Liver (tissue), 3 donors: Measurements from ENCODE around the gene RHEB.

Source experiments
- ATF3 ChIP-seq: IDR thresholded peaks from 2 replicates; pipeline ENCODE4 v1.6.1; 2016; ENCODE audit warnings: antibody characterized with exemption
- CTCF ChIP-seq: fragments of 150-350 bp; IDR thresholded peaks from 2 replicates; pipeline ENCODE4 v1.5.1; 2017; ENCODE audit warnings: improper control_type of control experiment, low read depth, low read length; ENCODE audit not compliant: missing input control
- HNF4G ChIP-seq: IDR thresholded peaks from 2 replicates; pipeline ENCODE4 v1.6.1; 2016; ENCODE audit warnings: antibody characterized with exemption
- MAX ChIP-seq: IDR thresholded peaks from 2 replicates; pipeline ENCODE4 v1.6.1; 2016; ENCODE audit warnings: antibody characterized with exemption
- RXRA ChIP-seq, 2 donors: IDR thresholded peaks; 2 replicates each; pipeline ENCODE4 v1.6.1; 2017 to 2018; ENCODE audit warnings: antibody characterized with exemption in 2 of 2, mild to moderate bottlenecking in 1 of 2
- TAF1 ChIP-seq: conservative IDR thresholded peaks from 2 replicates; pipeline ENCODE4 v1.6.1; 2016; ENCODE audit warnings: antibody characterized with exemption, mild to moderate bottlenecking
- YY1 ChIP-seq: IDR thresholded peaks from 2 replicates; pipeline ENCODE4 v1.6.1; 2016; ENCODE audit warnings: antibody characterized with exemption, mild to moderate bottlenecking
- donor health status: healthy.
- donor health status: healthy.

GRCh38 chr7:151565541-151565940 lies 45.8 kb upstream of the RHEB start:
- TF ChIP-seq HNF4G (no peak), RXRA (IDR thresholded peaks at IDR 0.05) (no peak), ATF3 (no peak), CTCF (no peak), TAF1 (no peak), YY1 (no peak), MAX (no peak)
